Left hindlimb (tissue), 1 donor: ENCODE measurements around the gene COL18A1.
A peak's percentile ranks its signal among the peaks of the same experiment; 100 is the strongest.
"Not testable (repeated sequence)": the region's sequence is repeated elsewhere in the genome, so short reads cannot be mapped to it uniquely, and the experiment has no call there.

Experiments
- DNase-seq: peaks from one replicate; pipeline ENCODE4 v3.0.0-alpha.2; 2018

COL18A1 gene

GRCh38 chr21:45367402-45368351 is 37.3 kb upstream of the COL18A1 start:
- DNase-seq: no peak

- DNase-seq: not testable (repeated sequence)
Measured at GRCh38 chr21:45369018-45369417, 35.9 kb upstream of the COL18A1 start.

- no peak for DNase-seq
Measured at GRCh38 chr21:45370575-45370974, 34.4 kb upstream of the COL18A1 start.

DNA sequence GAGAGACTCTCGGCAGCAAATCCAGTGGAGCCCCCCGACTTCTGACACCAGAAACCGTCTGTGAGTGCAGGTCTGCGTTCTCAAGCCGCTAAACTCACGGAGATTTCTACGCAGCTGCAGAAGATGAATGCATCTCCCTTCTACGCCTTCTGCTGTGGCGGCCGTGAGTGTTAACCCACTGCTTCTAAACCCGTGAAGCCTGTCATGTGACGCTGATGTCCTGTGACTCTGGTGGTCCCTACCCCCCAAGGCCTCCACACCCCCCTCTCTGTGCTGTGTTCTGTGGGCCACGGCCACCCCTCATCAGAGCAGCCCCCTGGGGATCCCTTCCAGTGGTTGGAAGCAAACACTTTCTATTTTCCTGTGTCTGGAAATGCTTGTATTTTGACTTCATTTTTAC is 33.9 kb upstream of the COL18A1 start:
- no peak for DNase-seq

- no peak for DNase-seq
Measured at GRCh38 chr21:45371655-45372054, 33.3 kb upstream of the COL18A1 start.

- DNase-seq: peak; percentile 10
Measured at GRCh38 chr21:45372732-45373355, 32.1 kb upstream of the COL18A1 start.

DNA sequence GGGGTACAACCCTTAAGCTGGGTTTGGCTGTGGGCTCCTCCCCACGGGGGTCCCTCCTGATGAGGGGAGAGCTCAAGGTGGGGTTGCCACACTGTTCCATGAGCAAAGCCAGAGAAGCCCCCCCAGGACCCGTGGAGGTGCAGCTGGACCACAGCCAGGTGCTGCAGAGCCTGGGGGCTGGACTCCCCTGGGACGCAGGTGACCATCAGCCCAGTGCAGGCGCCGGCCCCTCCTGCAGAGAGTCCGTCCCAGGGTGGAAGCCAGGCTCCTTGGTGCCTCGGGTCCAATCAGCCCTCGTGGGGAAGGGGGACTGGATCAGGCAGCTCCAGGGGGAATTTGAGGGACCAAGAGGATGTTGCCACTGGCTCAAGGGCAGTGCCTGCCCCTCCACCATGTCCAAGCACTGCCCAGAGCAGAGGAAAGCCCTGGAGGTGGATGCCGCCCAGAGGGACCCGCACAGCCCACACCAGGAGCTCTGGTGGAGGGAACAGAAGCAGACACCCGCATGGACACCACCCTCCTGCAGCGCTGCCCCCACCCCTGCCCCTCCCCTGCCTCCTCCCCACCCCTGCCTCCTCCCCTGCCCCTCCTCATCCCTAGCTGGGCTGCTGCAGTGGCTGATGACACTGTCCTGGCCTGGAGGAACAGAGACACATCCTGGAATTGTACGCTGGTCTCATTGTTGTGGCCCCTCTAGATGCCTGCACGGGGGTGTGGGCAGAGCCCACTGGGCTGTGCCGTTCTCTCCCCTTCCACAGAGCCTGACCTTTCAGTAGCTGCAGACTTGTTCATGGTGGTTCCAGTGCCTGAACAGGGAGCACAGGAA is 30.8 kb upstream of the COL18A1 start:
- DNase-seq: peak; percentile 24

- DNase-seq: peak; percentile 27
Measured at GRCh38 chr21:45374826-45375455, 30.0 kb upstream of the COL18A1 start.

GRCh38 chr21:45376459-45377324 is 28.3 kb upstream of the COL18A1 start:
- no peak for DNase-seq

DNA sequence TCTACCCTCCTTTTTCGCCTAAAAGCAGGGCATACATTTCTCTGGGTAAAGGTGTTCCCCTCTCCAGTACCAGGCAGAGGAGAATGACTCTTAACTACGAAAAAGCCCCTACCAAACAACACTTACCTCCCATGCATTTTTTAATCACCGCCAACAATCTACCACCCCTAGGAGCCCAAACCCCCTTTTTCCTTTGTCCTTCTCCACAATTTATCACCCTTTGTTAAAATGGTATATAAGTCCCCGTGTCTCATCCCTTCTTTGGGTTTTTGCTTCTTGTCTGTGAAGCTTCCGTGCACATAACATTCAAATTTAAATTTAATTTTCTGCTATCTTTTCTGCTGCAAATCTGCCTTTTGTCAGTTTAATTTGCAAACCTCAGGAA is 27.6 kb upstream of the COL18A1 start:
- no peak for DNase-seq

DNA sequence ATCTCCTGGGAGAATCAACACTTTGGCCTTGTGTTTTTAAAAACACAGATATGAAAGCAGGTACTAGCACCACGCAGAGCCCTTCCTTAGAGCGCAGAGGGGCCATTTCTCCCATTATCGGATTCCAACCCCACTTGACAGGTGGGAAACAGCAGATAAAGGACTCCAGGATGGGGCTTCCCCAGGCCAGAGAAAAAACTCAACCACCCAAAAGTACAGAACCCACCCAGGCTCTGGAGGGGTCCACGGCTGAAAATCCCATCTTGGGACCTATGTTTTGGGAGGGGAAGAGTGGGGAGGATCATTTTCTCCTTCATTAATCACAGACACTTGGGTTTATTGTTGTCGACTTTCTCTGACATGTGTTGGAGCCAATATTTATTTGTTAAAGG is 27.1 kb upstream of the COL18A1 start:
- no peak for DNase-seq

DNA sequence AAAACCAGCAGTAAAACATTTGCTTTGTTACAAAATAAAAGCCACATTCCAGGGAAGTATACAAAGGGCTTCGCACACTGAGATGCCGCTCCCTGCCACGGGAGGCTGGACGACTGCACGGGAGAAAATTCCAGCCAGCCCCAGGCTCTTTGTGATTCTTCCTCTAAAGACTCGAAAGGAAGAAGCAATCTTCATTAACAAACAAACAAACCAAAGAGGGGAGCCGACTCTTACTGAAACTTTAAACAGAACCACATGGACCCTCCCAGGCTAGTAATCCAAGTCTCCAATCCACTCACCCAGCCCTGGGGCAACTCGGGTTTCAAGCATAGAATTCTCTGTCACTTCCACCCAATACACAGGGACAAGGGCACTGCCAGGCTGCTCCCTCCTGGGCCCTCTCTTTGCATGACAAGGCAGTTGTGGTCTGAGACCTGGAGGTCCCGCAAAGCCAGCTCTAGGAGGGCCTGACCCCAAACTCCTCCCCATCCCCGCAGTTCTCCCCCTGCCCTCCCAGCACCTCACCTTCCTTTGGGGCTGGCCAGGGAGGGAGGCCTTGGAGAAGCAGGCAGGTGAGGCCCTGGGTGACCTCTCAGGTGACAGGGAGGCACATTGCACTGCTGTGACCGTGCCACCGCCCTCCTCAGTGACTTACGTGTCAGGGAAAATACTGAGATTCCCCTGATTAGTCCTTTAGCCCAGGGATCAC is 26.6 kb upstream of the COL18A1 start:
- peak; percentile 13 for DNase-seq

DNA sequence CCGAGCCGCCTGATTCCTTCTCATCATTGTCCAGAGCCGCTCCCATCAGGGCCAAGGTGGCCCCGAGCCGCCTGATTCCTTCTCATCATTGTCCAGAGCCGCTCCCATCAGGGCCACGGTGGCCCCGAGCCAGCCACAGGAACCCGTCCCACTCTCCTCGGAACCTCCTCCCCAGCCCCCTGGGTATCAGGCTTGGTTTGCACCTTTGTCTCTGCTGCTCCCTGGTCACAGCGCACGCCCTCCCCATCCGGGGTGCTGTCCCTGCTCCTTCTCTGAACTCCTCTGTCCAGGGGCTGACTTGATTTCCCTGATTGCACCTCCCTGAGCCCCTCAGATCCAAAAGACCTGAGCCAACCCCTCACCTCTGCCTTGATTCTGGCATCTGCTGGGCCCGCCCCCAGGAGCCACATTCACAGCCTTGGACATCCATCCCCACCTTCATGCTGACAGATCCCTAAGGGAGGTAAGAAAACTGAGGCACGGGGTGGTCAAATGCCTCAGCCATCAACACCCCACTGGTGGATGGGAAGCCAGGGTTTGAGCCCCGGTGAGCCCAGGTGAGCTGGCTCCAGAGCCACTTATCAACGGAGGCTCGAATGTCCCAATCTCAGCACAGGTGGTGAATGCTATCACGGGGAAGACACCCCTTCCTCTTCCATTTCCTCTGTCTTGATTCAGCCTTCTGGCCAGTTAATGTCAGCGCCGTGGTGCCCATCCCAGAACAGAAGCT is 25.6 kb upstream of the COL18A1 start:
- DNase-seq: peak; percentile 16

GRCh38 chr21:45379901-45380330 is 25.0 kb upstream of the COL18A1 start:
- peak; percentile 22 for DNase-seq

DNA sequence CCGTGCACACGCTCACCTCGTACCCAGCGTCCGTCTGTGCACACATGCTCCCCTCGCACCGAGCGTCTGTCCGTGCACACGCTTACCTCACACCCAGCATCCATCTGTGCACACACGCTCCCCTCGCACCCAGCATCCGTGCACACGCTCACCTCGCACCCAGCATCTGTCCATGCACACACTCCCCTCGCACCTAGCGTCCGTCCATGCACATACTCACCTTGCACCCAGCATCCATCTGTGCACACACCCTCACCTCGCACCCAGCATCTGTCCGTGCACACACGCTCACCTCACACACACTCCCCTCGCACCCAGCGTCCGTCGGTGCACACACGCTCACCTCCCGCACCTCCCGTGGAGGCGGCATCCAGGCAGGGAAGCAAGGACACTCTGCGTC is 24.4 kb upstream of the COL18A1 start:
- DNase-seq: no peak

GRCh38 chr21:45381036-45381787 is 23.8 kb upstream of the COL18A1 start:
- DNase-seq: peak; percentile 25

- peak; percentile 27 for DNase-seq
Measured at GRCh38 chr21:45381865-45382696, 22.9 kb upstream of the COL18A1 start.

DNA sequence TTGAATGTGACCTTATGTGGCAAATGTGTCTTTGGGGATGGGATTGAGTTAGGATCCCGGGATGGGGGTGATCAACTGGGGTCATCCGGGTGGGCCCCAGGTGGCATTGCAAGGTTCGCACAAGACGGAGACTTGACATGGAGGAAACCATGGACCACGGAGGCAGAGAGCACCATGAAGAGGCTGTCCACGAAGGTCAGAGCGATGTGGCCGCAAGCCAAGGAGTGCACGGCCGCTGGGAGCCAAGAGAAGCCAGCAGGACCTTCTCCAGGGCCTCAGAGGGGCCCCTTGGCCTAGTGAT is 22.3 kb upstream of the COL18A1 start:
- DNase-seq: no peak

DNA sequence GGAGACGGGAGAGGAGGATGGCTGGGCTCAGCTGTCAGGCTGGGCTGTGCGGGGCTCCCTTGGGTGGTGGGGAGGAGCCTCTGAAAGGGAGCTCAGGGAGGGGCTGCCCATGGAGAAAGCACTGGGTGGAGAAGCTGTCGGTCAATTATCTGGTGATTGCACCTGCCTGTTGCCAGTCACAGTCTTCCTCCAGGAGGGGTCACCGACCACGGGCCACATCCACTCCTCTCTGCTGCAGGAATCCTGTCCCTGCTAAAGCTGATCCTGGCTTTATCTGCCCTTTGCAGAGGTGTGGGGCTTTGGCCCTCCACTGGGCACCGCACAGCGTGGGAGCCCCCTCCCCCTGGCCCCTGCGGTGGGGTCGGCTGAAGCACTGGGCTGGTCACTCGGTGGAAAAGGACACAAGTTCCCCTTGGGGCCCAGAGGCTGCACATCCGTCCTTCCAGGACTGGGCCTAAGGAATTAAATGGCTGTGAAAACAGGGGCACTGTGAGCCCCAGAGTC is 21.8 kb upstream of the COL18A1 start:
- peak; percentile 15 for DNase-seq
